Esophagus mucosa (tissue), 1 donor: ENCODE data around the gene REST. TPM values are rescaled to one million over a fixed set of nuclear protein-coding genes. Genes with fewer than 3 reads are reported as not detected.
"Not testable (repeated sequence)": the region's sequence is repeated elsewhere in the genome, so short reads cannot be mapped to it uniquely, and the experiment has no call there.

Experiments
- ATAC-seq: fragments of 200-7000 bp; cut with Tn5 transposase; one replicate; pipeline ENCODE4 v1.9.1; 2020
- total RNA-seq: library from RNA; stranded (reverse); gene quantifications from one replicate; pipeline ENCODE4 v1.2.4, GENCODE V29; 2023
- donor health status: DM: yes; HTN: yes; CAD: no.

Gene REST
- 22.5 TPM for total RNA-seq

GRCh38 chr4:56907489-56908205 lies at the start of gene REST:
TSS of gene REST (plus strand) at chr4:56907900. CDS start at chr4:56910639, 2,739 bp downstream.
- peak; percentile 89 for ATAC-seq

GRCh38 chr4:56859841-56860240 lies 47.9 kb upstream of the REST start:
- no peak for ATAC-seq

GRCh38 chr4:56860781-56861180 lies 46.9 kb upstream of the REST start:
- no peak for ATAC-seq

GRCh38 chr4:56861360-56861759 lies 46.3 kb upstream of the REST start:
- ATAC-seq: no peak

GRCh38 chr4:56863441-56864139 lies 44.1 kb upstream of the REST start:
- peak; percentile 59 for ATAC-seq

- no peak for ATAC-seq
Measured at GRCh38 chr4:56870946-56871345, 36.8 kb upstream of the REST start.

- ATAC-seq: no peak
Measured at GRCh38 chr4:56871371-56871866, 36.3 kb upstream of the REST start.

GRCh38 chr4:56874166-56874565 lies 33.5 kb upstream of the REST start:
- peak; percentile 96 for ATAC-seq

GRCh38 chr4:56874923-56875322 lies 32.8 kb upstream of the REST start:
- ATAC-seq: no peak

- ATAC-seq: no peak
Measured at GRCh38 chr4:56876264-56876663, 31.4 kb upstream of the REST start.

- ATAC-seq: no peak
Measured at GRCh38 chr4:56879996-56880395, 27.7 kb upstream of the REST start.

- ATAC-seq: no peak
Measured at GRCh38 chr4:56880572-56880971, 27.1 kb upstream of the REST start.

GRCh38 chr4:56884511-56884910 lies 23.2 kb upstream of the REST start:
- not testable (repeated sequence) for ATAC-seq

- ATAC-seq: no peak
Measured at GRCh38 chr4:56892691-56893090, 15.0 kb upstream of the REST start.

- ATAC-seq: not testable (repeated sequence)
Measured at GRCh38 chr4:56897842-56898241, 9.9 kb upstream of the REST start.

GRCh38 chr4:56900186-56900585 lies 7.5 kb upstream of the REST start:
- ATAC-seq: not testable (repeated sequence)

GRCh38 chr4:56902703-56903102 lies 5.0 kb upstream of the REST start:
- no peak for ATAC-seq

- ATAC-seq: no peak
Measured at GRCh38 chr4:56905796-56906195, 1.9 kb upstream of the REST start.

GRCh38 chr4:56906489-56907393 lies 959 bp upstream of the REST start:
- ATAC-seq: no peak

GRCh38 chr4:56908206-56909085 lies 746 bp downstream of the REST start:
- peak; percentile 63 for ATAC-seq

GRCh38 chr4:56909086-56909894 lies 1.6 kb downstream of the REST start:
- ATAC-seq: peak; percentile 13
